ENCODE data around the gene MAP3K5.

MAP3K5 gene

DNA sequence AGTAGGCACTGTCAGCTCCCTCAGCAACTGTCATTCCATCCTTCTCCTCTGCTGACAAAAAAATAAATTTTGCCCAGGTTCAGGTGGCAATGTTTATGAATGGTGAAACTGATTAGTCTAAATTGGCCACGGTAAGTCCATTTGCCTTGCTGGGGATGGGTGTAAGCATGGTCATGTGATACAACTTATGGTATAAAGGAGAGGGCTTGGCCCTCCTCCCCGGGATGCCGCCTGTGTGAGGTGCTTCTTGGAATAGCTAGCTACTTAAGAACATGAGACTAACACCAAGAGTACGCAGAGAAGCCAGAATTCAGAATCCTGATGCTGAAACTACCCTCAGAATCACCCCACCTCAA, 147.7 kb downstream of the MAP3K5 start:
- no peak for DNase-seq (ENCODE audit: low read depth)

DNA sequence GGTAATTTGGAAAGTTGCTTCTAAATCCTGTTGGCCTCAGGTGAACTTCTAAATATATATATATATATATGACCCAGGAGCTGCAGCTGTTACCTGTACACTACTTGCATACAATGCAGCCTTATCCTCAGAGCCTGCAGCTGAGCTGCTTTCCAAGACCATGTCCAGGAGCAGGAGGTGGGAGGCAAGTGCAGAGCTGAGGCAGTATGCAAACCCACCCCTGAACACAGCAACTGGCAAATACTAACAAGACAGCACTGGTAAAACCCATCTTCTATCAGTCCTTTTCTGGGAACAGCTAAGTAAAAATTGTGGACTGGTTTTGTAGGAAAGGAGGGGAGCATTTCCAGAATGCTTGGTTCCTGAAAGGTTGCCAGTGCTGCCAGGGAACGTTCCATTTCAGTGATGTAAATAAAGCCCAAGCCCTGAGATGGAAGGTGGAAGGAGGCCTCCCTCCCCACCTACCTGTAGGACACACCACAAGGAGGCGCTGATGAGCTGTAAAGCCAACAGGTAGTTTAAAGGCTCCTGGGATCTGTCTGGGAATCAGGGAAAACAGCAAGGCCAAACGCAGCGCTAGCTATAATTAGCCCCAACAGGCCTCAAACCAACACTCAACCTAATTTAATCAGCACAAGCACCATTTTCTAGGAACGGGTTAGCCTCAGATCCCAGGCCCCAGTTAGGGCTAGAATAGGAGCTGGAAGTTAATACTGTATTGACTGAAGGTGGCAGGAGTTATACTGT, 148.3 kb downstream of the MAP3K5 start:
- DNase-seq (ENCODE audit: low read depth) = peak; percentile 66

- DNase-seq (ENCODE audit: low read depth) = no peak
Observed at GRCh38 chr6:136641873-136642465, 150.3 kb downstream of the MAP3K5 start.

DNA sequence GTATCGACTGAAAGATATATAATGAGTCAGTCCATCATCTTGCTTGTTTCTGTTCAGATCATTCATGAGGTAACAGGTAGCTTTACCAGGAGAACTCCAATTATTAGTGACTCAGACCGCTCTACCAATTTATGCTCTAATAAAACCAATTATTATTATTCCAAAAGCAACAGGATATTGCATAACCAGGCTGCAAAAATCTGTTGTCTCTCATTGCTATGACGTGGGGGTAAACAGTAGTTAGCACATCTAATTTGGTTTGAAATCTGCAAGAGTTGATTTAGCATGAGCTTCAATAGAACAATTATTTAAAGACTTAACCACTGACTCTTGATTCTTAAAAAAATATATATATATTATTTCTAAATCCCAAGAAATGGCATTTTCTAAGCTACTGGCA, 151.1 kb downstream of the MAP3K5 start:
- DNase-seq (ENCODE audit: low read depth) = no peak

DNA sequence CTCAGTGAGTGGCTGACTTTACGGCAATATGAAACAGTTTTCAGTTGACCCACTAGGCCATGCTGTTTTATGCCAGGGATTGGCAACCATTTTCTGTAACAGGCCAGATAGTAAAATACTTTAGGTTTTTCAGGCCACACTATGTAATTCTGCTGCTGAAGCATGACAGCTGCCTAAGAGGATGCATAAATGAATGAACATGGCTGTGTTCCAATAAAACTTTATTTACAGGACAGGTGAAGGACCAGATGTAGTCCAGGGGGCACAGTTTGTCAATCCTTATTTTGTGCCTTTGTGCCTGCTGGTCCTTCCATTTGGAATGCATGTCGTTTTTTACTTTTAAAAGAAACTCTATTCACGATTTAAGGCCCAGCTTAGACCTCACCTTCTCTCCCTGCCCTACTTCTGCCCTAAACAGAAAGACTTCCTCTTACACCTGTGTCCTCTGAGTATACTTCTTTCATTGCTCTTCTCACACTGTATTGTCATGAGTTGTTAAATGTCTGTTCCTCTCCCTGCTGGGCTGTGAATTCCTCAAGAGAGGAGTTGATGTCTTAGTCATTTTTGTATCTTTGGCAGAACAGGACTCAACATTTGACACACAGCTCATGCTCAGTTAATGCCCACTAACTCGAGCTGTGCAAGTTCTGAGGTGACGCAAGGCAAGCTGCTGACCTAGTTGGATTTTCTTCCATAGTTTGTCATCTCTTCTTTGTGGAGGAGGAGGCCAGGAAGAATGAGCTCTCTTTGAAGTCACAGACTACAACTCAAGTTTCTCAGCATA, 152.0 kb downstream of the MAP3K5 start:
- peak; percentile 82 for DNase-seq (ENCODE audit: low read depth)

GRCh38 chr6:136639702-136640101, 152.6 kb downstream of the MAP3K5 start:
- DNase-seq (ENCODE audit: low read depth) = no peak

DNA sequence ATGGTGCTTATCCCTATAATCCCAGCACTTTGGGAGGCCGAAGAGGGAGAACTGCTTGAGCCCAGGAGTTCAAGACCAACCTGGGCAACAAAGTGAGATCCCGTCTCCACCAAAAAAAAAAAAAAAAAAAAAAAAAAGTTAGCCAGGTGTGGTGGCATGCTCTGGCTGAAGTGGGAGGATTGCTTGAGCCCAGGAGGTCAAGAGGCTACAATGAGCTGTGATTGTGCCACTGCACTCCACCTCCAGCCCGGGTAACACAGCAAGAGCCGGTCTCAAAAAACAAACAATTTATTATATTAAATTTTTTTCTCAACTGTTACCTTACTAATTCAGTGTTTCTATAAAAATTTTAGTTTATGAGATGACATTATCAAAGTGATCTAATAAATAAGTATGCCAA, 156.7 kb downstream of the MAP3K5 start:
- no peak for DNase-seq (ENCODE audit: low read depth)

DNA sequence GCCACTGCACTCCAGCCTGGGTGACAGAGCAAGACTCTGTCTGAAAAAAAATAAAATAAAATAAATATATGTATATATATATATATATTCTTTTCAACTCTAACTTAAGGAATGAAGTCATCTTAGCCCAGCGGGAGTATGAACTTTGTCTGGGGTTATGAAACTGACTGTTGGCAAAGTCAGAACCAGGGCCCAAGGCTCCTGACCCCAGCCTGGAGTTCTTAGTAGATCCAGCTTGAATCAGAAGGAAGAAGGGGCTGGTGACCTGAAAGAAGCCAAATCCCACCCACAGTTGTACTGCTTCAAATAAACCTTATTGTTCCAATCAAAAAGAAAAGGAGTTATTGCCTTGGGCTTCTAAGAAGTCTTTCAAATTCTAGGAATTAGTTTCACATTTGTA, 158.9 kb downstream of the MAP3K5 start:
- no peak for DNase-seq (ENCODE audit: low read depth)

GRCh38 chr6:136628996-136629395, 163.3 kb downstream of the MAP3K5 start:
- DNase-seq (ENCODE audit: low read depth) = no peak

DNA sequence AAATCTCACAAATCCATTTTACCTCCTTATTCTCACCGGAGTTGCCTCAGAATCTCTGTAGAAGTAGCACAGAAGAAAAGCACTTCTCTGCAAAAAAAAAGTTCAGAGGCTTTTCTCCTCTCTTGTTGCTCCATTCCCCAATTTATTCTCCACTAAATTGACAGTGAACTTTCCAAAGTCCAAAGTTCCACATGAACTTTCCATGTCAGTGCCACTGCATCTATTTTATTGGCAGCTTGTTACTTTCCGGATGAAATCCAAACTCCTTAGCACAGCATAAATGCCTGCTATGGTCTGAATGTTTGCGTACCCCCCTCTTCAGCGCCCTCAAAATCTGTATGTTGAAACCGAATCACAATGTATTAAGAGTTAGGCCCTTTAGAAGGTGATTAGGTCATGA, 165.1 kb downstream of the MAP3K5 start:
- DNase-seq (ENCODE audit: low read depth) = no peak

GRCh38 chr6:136625293-136625692, 167.0 kb downstream of the MAP3K5 start:
- no peak for DNase-seq (ENCODE audit: low read depth)

- no peak for DNase-seq (ENCODE audit: low read depth)
Observed at GRCh38 chr6:136624347-136624746, 167.9 kb downstream of the MAP3K5 start.

DNA sequence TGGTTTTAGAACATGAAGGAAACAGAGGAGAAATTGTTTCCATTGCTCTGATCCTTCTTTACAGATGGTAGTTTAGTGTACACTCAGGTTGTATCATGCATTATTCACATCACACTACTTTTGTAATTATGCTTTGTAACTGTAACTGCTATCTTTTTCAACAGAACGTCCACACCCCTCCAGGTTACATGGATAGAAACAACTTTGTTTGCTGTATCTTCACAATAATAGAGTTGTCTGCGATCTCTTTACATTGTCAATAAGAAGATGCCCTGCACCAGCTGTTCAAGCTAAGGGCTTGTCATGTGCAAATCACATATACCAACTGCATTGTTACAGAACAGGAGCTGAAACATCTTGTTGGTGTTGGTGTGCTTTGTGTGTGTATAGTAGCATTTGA, 174.2 kb downstream of the MAP3K5 start:
- DNase-seq (ENCODE audit: low read depth) = no peak

GRCh38 chr6:136616527-136616926, 175.8 kb downstream of the MAP3K5 start:
- DNase-seq (ENCODE audit: low read depth) = no peak

DNA sequence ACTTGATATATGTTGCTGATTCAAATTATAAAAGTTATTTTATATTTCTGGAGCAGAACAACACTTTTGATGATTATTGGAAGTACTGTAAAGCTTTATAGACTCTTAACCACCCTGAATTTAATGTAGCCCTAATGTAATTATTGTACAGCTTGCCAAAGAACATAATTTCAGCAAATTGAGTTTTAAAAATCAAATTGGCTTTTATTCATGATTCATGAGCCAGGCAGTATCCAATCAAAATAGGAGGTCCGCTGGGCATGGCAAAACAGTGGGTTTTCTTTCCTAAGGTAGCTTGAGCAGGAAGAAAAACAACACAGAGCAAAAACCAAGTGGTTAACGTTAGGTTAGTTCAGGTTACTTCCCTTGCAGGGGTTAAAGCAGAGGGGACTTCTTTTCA, 177.3 kb downstream of the MAP3K5 start:
- DNase-seq (ENCODE audit: low read depth) = no peak

DNA sequence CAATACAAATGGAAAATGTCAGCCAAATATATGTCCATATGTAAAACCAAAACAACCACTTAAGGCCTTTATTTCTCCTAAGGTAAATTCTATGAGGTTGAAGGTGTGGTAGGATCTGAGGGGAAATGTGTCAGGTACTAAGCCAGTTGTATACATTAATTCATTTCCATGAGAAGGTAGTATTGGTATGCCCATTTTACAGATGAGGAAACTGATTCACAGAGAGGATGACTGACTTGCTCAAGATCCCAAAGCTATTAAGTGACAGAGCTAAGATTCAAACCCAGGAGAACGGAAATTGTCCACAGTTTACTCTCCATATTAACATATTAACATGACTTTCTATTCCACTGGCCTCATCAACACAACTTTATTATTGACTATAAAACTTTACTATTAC, 177.9 kb downstream of the MAP3K5 start:
- DNase-seq (ENCODE audit: low read depth) = no peak

- DNase-seq (ENCODE audit: low read depth) = no peak
Observed at GRCh38 chr6:136613477-136613876, 178.8 kb downstream of the MAP3K5 start.

GRCh38 chr6:136612666-136613389, 179.4 kb downstream of the MAP3K5 start:
- no peak for DNase-seq (ENCODE audit: low read depth)

- DNase-seq (ENCODE audit: low read depth) = no peak
Observed at GRCh38 chr6:136611746-136612145, 180.5 kb downstream of the MAP3K5 start.

- no peak for DNase-seq (ENCODE audit: low read depth)
Observed at GRCh38 chr6:136611133-136611532, 181.1 kb downstream of the MAP3K5 start.

DNA sequence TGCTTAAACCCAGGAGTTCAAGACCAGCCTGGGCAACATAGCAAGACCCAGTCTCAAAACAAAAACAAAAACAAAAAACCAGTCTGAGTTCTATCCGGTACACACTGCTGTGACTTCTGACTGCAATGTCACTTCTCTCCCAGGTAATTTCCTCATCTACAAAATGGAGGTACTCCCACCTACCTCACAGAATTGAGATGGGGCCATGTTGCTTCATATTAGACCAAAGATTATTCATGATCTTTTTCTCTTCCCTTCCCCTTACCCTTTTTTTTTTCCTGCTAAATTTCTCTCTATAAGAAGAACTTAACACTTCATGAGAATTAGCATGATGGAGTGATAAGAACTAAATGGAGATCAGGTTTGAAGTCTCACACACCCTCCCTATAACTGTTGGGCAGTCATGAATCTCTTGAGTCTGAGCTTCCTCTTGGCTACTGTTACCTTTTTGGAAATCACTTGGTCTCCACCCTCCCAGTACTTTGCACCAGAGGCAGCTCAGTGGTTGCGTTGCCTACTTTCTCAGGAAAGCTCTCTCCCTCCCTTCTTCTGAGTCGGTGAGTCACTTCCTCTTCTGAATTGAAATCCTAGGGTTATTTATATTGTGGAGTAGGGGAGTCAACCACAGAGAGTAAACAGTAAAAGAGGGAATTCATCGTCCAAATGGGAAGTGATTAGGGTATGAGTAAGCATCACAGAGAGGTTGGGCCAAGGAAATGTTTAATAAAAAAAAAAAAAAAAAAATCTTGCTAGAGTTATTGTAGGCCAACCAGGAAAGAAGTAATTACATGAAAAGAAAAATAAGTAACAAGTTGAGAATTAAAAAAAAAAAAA, 182.2 kb downstream of the MAP3K5 start:
- peak; percentile 99 for DNase-seq (ENCODE audit: low read depth)

GRCh38 chr6:136608991-136609390, 183.3 kb downstream of the MAP3K5 start:
- peak; percentile 61 for DNase-seq (ENCODE audit: low read depth)

Data from stromal cell of bone marrow (primary cell).